ENCODE measurements around the gene PTPRD.
A peak's percentile ranks its signal among the peaks of the same experiment; 100 is the strongest.

The PTPRD gene

DNA sequence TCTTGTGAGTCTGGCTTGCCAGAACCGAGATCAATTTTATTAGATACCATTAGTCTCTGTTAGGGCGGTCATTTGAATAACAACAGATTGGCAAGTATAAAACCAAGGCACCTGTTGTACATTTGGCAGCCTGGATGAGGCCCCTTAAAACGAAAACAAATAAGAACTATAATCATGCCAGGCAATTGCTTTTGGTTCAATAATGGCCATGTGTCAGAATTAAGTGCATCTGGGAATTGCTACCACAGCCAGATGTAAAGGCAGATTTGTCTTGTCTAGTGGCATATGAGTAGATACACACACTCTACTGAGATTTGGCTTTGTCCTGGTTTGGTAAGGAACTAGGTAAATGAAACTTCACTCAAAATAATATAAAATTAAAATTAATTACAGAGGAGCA, 1767.0 kb downstream of the PTPRD start:
- DNase-seq: no peak

GRCh38 chr9:8845376-8845775, 1767.4 kb downstream of the PTPRD start:
- no peak for DNase-seq

- DNase-seq: no peak
Observed at GRCh38 chr9:8844549-8844948, 1768.3 kb downstream of the PTPRD start.

GRCh38 chr9:8842402-8843193, 1770.2 kb downstream of the PTPRD start:
- DNase-seq: no peak

DNA sequence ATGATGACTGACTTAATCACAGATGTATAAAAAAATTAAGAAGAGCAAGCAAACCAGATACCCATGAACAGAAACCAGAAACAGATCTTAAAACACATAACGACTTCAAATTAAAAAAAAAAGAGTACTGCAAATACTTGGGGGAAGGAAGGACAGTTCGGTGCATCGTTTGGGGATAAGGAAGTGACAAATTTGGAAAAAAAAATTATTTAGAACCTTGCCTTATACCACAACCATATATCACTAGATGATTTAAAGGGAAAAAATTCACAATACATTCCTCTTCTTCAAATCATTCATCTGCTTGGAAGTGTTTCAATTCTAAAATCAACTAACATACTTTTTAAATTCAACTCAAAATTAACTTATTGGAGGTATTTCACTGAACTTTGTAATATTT, 1774.7 kb downstream of the PTPRD start:
- no peak for DNase-seq

DNA sequence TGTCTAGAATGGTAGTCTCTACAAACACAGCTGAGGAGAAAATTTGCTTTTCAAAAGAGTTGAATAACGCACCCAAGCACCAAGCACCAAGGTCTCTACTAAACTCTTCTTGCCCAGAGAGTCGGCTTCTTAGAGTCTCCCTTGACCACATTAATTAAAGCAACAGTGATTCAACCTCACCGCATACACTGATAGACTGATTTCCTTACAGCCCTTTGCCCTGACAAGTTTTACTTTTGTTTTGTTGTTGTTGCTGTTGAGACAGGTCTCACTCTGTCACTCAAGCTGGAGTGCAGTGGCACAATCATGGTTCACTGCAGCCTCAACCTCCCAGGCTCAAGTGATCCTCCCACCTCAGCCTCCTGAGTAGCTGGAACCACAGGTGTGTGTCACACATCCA, 1777.5 kb downstream of the PTPRD start:
- DNase-seq: no peak

- no peak for DNase-seq
Observed at GRCh38 chr9:8832955-8833354, 1779.8 kb downstream of the PTPRD start.

DNA sequence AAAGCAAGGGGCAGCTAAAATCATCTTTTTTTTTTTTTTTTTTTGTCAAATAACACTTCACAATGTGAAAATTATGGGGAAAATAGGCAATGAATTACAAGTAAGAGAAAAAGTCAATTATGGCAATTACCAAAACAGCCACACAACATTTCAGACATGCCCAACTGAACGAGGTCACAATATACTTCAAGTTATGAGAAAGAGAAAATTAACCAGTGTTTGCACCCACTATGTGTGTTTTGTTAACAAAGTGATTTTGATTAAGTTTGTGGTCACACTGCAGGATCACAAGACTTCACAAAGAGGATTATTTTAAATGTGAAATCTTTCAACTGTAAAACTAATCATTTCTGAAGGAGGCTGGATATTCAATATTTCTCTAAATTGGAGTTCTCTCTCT, 1780.4 kb downstream of the PTPRD start:
- no peak for DNase-seq

- DNase-seq: no peak
Observed at GRCh38 chr9:8831568-8831967, 1781.2 kb downstream of the PTPRD start.

DNA sequence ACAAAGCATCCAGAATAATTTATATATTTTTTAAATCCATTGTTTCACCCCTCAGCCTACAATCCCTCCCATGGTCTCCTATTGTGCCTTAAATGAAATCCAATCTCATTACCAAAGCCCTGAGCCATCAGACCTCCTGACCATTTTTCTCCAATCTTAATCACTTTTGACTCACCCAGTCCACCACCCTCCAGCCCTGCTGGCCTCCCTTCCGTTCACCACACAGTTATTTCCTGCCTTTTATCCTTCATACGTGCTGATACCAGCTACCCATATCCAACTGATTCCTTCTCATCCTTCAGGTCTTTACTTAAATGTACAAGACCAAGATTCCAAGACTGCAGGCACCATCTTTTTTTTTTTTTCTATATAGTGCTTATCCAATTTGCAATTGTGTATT, 1786.5 kb downstream of the PTPRD start:
- no peak for DNase-seq

DNA sequence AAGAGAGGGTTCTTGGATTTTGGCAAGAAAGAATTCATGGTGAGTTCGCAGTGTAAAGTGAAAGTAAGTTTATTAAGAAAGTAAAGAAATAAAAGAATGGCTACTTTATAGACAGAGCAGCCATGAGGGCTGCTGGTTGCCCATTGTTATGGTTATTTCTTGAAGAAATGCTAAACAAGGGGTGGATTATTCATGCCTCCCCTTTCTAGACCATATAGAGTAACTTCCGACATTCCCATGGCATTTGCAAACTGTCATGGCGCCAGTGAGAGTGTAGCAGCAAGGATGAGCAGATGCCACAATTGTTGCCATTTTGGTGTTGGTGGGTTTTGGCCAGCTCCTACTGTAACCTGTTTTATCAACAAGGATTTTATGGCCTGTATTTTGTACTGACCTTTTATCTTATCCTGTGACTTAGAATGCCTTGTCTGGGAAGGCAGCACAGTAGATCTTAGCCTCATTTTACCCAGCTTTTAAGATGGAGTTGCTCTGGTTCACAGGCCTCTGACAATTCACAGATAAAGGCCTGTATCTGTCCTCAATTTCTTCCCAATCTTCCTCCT, 1787.1 kb downstream of the PTPRD start:
- no peak for DNase-seq

DNA sequence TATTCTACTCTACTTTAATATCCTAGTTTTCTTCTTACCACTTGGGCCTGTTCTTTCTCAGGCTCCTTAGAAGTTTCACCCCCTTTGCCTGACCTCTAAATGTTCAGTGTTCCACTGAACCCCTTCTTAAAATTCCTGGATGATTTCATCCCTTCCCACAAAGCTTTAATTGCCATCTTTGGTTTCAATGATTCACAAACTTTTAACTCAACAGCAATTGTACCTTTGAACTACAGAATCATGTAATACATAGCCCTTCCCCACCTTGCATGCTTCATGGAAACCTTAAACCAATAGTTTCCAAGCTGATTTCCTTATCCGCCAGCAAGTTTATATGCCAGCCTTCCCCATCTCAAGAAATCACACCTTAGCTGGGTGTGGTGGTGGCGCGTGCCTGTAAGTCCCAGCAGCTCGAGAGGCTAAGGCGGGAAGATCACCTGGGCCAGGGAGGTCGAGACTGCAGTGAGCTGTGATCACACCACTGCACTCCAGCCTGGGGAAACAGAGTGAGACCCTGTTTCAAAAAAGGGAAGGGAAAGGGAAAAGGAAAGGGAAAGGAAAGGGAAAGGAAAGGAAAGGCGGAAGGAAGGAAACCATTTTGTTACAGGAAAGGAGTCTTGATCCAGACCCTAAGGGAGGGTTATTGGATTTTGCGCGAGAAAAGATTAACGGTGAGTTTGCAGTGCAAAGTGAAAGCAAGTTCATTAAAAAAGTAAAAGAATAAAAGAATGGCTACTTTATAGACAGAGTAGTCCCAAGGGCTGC, 1789.5 kb downstream of the PTPRD start:
- DNase-seq: no peak

DNA sequence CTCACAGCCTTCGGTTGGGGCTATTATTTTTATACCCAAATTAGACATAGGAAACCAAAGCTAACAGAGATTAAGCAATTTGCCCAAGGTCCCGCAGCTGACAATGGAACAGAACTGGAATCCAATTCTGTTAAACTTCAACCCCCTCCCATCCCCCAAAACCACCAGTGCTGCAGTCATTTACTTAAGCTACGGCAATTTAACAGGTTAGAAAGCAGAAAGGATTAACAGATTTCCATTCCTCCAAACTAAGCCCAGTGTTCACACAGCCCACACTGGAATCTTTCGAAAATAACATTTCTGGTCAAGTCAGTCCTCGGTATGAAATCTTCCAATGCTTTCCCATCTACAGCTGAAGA, 1790.2 kb downstream of the PTPRD start:
- no peak for DNase-seq

DNA sequence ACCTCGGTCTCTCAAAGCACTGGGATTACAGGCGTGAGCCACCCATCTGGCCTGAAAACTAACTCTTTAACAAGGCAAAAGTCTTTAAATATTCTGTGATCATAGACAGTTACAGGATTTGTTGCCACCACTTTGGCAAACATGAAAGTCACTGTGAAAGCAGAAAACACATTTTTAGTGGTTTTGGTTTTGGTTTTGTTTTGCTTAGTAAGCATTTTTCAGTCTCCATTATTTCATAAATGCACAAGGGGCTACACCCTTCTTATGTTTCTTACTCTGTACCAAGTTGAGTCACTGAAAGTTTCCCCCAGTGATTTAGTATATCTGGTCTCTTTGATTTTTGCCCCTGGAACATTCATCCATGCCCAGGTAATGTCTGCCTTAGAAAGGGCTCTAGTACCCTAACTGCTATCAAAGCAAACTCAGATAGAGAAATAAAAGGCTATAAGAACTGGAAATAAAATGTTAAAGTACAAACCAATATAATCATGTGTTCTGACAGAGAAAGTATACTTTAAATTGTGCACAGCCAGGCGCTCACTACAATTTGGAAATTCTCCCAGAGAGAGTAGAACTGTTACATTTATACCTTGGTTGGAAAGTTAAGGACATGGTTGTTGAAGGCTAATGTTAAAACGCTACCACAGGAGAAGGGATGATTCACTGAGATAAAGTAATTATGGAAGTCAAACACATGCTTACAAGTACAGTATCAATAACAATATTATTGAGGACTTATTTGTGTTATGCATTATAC, 1790.7 kb downstream of the PTPRD start:
- no peak for DNase-seq

DNA sequence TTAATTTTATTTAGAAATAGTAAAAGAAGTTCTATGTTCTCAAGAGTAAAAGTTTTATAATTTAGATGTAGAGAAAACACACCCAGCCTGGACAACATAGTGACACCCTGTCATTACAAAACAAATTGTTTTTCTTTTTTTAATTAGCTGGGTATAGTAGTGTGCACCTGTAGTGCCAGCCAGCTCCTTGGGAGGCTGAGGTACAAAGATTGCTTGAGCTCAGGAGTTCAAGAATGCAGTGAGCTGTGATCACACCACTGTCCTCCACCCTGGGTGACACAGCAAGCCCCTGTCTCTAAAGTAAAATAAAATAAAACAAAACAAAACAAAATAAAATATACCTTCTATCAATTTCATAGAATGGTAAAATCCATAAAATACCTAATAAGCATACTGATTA, 1795.5 kb downstream of the PTPRD start:
- no peak for DNase-seq

DNA sequence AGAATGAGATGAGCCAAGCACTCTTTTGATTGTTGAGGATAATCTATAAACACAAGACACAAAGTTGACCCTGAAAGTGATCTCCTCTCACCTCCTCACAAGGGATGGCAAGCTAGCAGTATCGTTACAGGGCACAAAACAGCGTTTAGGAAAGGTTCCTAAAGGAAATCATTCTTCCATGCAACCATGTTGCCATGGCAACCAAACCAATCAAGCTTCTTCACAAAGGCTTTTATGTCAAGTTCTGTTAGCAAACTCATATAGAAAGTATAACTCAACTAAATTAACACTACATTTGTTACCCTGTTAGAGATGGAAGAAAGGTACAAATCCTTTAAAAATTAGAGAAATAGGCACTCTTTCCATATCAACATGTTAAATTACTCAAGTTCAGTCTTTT, 1796.4 kb downstream of the PTPRD start:
- DNase-seq: peak; percentile 32

DNA sequence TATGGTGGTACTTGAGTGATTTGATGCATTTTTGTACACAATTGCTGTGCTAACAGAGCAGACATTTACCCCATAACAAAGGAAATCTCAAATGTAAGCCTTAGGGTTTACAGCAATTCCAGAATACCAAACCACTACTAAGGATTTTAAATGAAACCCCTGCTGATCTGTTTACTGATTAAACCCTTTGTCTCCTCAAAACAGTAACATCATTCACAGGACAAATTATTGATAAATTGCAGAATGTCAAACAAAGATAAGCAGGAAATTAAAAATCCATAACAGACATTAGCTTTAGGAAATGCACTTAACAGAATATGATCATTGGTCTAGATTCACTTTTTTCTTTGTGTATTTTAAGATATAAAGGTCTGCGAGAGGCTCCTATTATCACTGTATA, 1796.9 kb downstream of the PTPRD start:
- no peak for DNase-seq

DNA sequence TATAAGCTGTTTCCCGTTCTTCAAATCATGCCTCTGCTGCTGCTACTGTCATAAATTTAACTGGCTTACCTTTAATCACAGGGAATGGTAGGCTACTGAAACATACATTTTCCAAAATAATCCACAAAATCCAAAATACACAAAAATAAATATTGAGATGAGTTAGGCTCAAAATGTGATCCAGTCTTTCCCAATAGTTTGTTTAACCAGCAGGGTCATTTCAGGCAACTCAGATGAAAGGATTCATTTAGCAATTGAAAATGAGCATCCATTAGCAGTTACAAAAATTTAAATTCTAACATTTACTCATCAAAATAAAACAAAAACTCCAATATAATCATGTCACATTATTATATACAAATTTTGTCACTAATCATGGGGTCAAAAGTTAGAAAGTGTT, 1797.6 kb downstream of the PTPRD start:
- no peak for DNase-seq

DNA sequence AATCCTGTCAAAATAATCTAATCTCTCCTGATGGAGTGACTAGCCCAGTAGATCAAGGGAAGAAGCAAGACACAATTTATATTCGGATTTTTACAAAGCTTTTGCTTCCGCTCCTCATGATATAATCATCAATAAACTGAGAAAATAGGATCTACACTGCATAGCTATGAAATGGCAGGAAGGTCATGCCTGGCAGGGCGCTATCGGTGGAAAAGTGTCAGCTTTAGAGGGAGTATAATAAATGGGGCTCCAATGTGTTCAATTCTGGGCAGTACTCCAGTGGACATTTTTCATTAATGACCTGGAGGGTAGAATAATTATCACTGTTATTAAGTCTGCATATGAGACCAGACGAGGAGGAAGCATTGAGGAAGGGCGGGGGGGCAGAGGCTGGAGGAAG, 1799.9 kb downstream of the PTPRD start:
- no peak for DNase-seq

- no peak for DNase-seq
Observed at GRCh38 chr9:8809741-8810140, 1803.1 kb downstream of the PTPRD start.

- no peak for DNase-seq
Observed at GRCh38 chr9:8806150-8806549, 1806.7 kb downstream of the PTPRD start.

- no peak for DNase-seq
Observed at GRCh38 chr9:8804613-8805012, 1808.2 kb downstream of the PTPRD start.

DNA sequence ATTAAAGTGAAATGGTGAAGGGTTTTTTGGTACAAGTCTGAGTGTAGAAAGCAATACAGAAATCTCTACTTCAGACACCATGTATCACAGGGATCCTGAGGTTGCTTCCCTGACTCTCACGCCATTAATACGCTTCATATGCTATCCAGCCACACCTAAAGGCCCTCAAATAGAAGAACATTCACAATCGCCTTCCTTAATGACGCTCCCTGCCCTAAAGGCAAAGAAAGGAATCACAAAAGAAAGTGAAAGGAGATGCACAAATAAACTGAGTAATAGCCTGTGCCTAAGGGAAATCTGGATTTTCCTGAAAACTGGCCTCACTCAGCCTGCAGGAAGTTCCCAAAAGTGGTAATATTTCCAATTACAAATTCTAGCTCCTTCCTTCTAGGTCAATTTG, 1810.6 kb downstream of the PTPRD start:
- DNase-seq: no peak

DNA sequence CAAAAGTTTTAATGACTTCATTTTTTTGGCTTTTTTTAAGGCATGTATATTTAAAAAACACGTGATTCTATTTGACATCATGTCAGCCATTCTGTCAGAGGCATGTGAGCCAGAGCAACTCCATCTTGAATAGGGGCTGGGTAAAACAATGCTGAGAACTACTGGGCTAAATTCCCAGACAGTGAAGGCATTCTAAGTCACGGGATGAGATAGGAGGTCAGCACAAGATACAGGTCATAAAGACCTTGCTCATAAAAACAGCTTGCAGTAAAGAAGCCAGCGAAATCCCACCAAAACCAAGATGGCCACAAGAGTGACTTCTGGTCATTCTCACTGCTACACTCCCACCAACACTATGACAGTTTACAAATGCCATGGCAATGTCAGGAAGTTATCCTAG, 1812.6 kb downstream of the PTPRD start:
- DNase-seq: no peak
